ENCODE measurements around the gene CPSF3. TPM values are rescaled to one million over a fixed set of nuclear protein-coding genes. Genes with fewer than 3 reads are reported as not detected.

Gene CPSF3
- polyA plus RNA-seq, 2 donors: 11.9 to 17.6 TPM

DNA sequence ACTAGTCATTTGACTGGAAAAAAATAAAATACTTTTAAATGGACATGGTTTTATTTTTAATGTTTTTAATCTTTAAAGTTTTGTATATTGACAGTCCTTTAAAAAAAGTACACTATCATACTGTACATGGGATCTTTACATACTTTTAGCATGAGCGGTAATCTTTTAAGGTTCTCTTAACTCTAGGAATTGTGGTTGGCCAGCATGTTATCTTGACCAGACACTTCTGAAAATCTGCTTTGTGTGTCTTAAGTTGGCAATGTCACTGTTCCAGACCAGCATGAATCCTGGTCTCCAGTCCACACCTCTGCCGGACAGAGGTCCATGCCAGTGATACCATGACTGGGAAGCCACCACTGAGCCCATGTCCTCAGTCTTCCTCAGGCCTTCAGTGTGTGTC, 17.8 kb upstream of the CPSF3 start:
- Histone ChIP-seq H3K9me3 (ENCODE audit: control insufficient read depth in 2 of 2, insufficient read depth in 1 of 2, low read depth in 1 of 2, low read length in 1 of 2) (no peaks in the 10 kb centered on the region), H3K36me3 (ENCODE audit: control insufficient read depth in 2 of 2, insufficient read depth in 2 of 2, low read length in 1 of 2) (peaks cover 0 to 5% of the 10 kb centered on the region in 2 donors), H3K4me3 (ENCODE audit: low read depth in 1 of 2, low read length in 2 of 2) (no peak overlapping the region), H3K27me3 (ENCODE audit: control insufficient read depth in 1 of 2, insufficient read depth in 2 of 2, low read length in 2 of 2) (no peaks in the 10 kb centered on the region), H3K27ac (ENCODE audit: low read depth in 2 of 2, low read length in 1 of 2) (peak overlapping the region in 1 of 2 donors; percentile 9), H3K4me1 (ENCODE audit: control insufficient read depth in 2 of 2, insufficient read depth in 2 of 2, low read length in 1 of 2) (peaks cover 2 to 5% of the 10 kb centered on the region in 2 donors)
- 94 to 96% methylated on average over 2 of the region's 2 CpGs for WGBS, 2 donors

DNA sequence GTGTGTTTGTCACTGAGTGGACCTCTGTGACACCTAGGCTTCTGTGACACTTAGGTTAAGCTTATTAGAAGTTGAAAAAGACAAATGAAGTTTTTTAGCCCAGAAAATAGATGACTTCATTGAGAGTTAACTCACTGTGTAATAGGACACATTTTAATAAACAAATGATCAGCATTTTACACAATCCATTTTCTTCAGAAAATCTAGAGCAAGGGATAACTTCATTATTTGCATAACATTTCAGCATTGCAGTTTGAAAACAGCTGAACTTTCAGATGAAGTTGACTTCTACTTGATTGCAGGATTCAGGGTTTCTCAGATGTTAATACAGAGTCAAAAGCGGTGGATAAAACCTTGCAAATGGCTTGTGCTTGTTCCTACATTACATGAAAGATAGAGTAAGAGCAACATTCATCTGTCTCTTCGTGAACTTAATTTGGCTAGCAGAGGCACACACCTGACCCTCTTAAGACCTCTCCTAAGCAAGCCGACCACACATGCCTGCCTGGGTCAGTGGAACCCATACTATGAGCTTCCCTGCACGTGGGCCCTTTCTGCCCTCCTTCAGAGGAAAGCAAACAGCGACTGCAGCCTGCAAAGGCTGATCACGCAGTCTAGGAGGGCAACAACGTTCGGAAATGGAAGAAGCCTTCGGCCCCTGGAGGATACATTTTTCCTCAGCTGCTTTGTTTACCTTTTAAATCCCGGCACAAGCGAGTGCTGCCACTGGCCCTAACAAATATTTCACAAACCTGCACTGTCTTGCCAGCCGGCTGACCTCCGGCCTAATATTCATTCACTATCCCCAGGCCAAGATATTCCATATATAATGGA, 16.7 kb upstream of the CPSF3 start:
- 46 to 59% methylated on average over 13 of the region's 13 CpGs for WGBS, 2 donors
- Histone ChIP-seq H3K9me3 (ENCODE audit: control insufficient read depth in 2 of 2, insufficient read depth in 1 of 2, low read depth in 1 of 2, low read length in 1 of 2) (no peaks in the 10 kb centered on the region), H3K4me1 (ENCODE audit: control insufficient read depth in 2 of 2, insufficient read depth in 2 of 2, low read length in 1 of 2) (peaks cover 0 to 2% of the 10 kb centered on the region in 2 donors)

DNA sequence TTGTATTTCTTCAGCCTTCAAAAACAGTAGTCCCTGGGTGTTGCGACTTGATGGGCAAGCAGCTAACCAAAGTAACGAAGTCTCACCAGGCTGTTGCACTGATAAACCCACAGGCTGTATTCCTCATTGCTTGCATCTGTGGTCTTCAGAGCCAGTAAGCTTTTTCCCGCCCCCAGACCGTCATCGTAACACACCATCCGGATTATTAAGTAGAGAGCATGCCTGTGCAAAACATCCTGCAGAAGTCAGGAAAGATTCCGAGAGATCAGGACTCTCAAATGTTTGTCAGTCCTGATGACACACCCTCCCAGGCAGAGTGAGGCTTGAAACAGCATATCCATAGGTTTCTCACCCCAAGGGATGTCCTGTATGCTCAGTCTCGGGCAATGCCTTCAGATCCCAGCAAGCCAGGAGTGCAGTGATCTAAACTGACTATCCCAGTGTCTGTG, 16.1 kb upstream of the CPSF3 start:
- Histone ChIP-seq H3K4me1 (ENCODE audit: control insufficient read depth in 2 of 2, insufficient read depth in 2 of 2, low read length in 1 of 2) (peaks cover 0 to 2% of the 10 kb centered on the region in 2 donors), H3K27me3 (ENCODE audit: control insufficient read depth in 1 of 2, insufficient read depth in 2 of 2, low read length in 2 of 2) (no peaks in the 10 kb centered on the region), H3K4me3 (ENCODE audit: low read depth in 1 of 2, low read length in 2 of 2) (no peak overlapping the region), H3K9me3 (ENCODE audit: control insufficient read depth in 2 of 2, insufficient read depth in 1 of 2, low read depth in 1 of 2, low read length in 1 of 2) (no peaks in the 10 kb centered on the region), H3K36me3 (ENCODE audit: control insufficient read depth in 2 of 2, insufficient read depth in 2 of 2, low read length in 1 of 2) (peaks cover 0 to 2% of the 10 kb centered on the region in 2 donors), H3K27ac (ENCODE audit: low read depth in 2 of 2, low read length in 1 of 2) (peak overlapping the region in 1 of 2 donors; percentile 55)
- WGBS, 2 donors: 45 to 64% methylated on average over 8 of the region's 8 CpGs

More for the DNA sequence above, 16.7 kb upstream of the CPSF3 start:
- no peaks in the 10 kb centered on the region for H3K27me3 ChIP-seq (ENCODE audit: control insufficient read depth in 1 of 2, insufficient read depth in 2 of 2, low read length in 2 of 2)
- no peak overlapping the region for H3K4me3 ChIP-seq (ENCODE audit: low read depth in 1 of 2, low read length in 2 of 2)
- H3K36me3 ChIP-seq (ENCODE audit: control insufficient read depth in 2 of 2, insufficient read depth in 2 of 2, low read length in 1 of 2): peaks cover 0 to 5% of the 10 kb centered on the region in 2 donors
- H3K27ac ChIP-seq (ENCODE audit: low read depth in 2 of 2, low read length in 1 of 2): peak overlapping the region; percentile 30 to 37

DNA sequence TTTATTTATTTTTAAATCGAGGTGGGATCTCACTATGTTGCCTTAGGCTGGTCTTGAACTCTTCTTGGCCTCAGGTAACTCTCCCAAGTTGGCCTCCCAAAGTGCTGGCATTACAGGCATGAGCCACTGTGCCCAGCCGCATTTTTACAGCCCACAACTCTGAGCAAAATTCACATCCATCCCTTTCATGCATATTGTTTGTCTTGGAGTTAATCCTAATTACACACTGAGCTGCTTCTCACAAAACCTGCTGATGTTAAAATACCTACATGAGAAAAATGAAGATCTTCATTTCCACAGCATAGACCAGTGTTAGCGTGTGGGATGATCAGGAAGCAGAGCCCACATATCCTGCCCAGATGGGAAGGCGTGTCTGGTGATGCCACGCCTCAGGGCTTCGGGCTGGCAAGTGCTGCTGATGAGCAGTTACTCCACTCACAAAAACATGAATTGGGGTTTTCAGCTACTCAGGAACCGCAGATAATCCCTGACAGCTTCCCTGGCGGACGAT, 14.8 kb upstream of the CPSF3 start:
- no peaks in the 10 kb centered on the region for H3K27me3 ChIP-seq (ENCODE audit: control insufficient read depth in 1 of 2, insufficient read depth in 2 of 2, low read length in 2 of 2)
- peaks cover 0 to 2% of the 10 kb centered on the region in 2 donors for H3K36me3 ChIP-seq (ENCODE audit: control insufficient read depth in 2 of 2, insufficient read depth in 2 of 2, low read length in 1 of 2)
- peak overlapping the region in 1 of 2 donors; percentile 15 for H3K27ac ChIP-seq (ENCODE audit: low read depth in 2 of 2, low read length in 1 of 2)
- peaks cover 0 to 2% of the 10 kb centered on the region in 2 donors for H3K4me1 ChIP-seq (ENCODE audit: control insufficient read depth in 2 of 2, insufficient read depth in 2 of 2, low read length in 1 of 2)
- 49 to 57% methylated on average over 9 of the region's 9 CpGs for WGBS, 2 donors
- no peaks in the 10 kb centered on the region for H3K9me3 ChIP-seq (ENCODE audit: control insufficient read depth in 2 of 2, insufficient read depth in 1 of 2, low read depth in 1 of 2, low read length in 1 of 2)
- no peak overlapping the region for H3K4me3 ChIP-seq (ENCODE audit: low read depth in 1 of 2, low read length in 2 of 2)

DNA sequence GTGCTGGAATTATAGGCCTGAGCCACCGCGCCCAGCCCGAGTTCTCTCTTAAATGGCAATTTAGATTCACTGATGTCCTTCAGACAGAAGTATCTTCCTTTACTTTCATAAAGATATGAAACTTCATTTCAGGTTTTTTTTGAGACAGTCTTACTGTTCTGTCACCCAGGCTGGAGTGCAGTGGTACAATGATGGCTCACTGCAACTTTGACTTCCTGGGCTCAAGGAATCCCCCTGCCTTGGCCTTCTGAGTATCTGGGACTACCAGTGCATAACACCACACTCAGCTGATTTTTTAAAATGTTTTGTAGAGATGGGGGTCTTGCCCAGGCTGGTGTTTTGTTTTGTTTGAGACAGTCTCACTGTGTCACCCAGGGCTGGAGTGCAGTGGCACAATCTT, 13.3 kb upstream of the CPSF3 start:
- 99% methylated on average over 3 of the region's 3 CpGs for WGBS, 2 donors
- Histone ChIP-seq H3K27me3 (ENCODE audit: control insufficient read depth in 1 of 2, insufficient read depth in 2 of 2, low read length in 2 of 2) (no peaks in the 10 kb centered on the region), H3K4me1 (ENCODE audit: control insufficient read depth in 2 of 2, insufficient read depth in 2 of 2, low read length in 1 of 2) (peaks cover 0 to 2% of the 10 kb centered on the region in 2 donors), H3K36me3 (ENCODE audit: control insufficient read depth in 2 of 2, insufficient read depth in 2 of 2, low read length in 1 of 2) (peaks cover 0 to 2% of the 10 kb centered on the region in 2 donors), H3K9me3 (ENCODE audit: control insufficient read depth in 2 of 2, insufficient read depth in 1 of 2, low read depth in 1 of 2, low read length in 1 of 2) (no peaks in the 10 kb centered on the region), H3K27ac (ENCODE audit: low read depth in 2 of 2, low read length in 1 of 2) (no peak overlapping the region), H3K4me3 (ENCODE audit: low read depth in 1 of 2, low read length in 2 of 2) (no peak overlapping the region)

DNA sequence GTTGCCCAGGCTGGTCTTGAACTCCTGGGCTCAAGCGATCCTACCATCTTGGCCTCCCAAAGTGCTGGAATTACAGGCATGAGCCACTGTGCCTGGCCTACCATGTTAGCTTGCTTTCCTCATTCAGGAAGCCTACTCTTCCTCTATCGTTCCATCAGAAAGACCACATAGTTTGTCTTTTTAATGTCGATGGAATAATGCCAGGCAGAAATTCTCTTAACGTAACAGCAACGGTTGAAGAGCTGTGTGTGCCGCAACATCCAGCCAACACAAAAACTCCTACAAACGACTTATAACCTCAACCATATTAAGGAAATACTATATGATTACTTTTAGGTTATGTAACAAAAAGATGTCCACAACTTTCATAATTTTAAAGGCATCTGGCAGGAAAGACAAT, 10.7 kb upstream of the CPSF3 start:
- H3K36me3 ChIP-seq (ENCODE audit: control insufficient read depth in 2 of 2, insufficient read depth in 2 of 2, low read length in 1 of 2): peaks cover 0 to 5% of the 10 kb centered on the region in 2 donors
- WGBS, 2 donors: 74 to 83% methylated on average over 7 of the region's 7 CpGs

DNA sequence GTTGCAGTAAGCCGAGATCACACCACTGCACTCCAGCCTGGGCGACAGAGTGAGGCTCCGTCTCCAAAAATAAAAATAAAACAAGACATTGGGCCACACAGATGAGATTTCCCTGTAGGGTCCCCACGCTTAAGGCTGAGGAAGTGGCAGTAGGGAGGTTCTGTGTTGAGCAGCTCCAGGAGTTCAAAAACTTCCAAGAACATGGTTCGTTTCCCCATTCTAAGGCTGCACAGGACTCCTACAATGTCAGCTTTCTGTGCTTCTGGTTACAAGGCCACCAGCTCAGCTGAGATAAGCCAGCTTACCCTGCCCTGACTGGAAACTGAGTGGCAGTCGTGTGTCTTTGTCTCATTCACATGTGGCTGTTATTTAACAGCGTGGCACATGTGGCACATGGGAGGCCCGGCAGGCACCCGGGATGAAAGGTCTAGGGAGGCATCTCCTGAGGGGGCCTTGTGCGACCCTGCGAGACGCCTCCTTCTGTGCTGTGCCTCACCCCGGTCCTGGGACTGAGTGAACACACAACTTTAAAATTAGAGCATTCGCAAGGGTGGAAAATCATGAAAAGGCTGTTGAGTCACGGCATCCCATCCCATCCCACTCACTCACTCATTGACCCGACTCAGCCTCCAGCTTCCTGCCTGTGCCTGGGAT, 7.8 kb upstream of the CPSF3 start:
- no peak overlapping the region for H3K27ac ChIP-seq (ENCODE audit: low read depth in 2 of 2, low read length in 1 of 2)
- 89 to 91% methylated on average over 16 of the region's 16 CpGs for WGBS, 2 donors

More for the DNA sequence above, 10.7 kb upstream of the CPSF3 start:
- Histone ChIP-seq H3K27ac (ENCODE audit: low read depth in 2 of 2, low read length in 1 of 2) (no peak overlapping the region), H3K27me3 (ENCODE audit: control insufficient read depth in 1 of 2, insufficient read depth in 2 of 2, low read length in 2 of 2) (no peaks in the 10 kb centered on the region), H3K4me1 (ENCODE audit: control insufficient read depth in 2 of 2, insufficient read depth in 2 of 2, low read length in 1 of 2) (peaks cover 0 to 3% of the 10 kb centered on the region in 2 donors), H3K4me3 (ENCODE audit: low read depth in 1 of 2, low read length in 2 of 2) (no peak overlapping the region), H3K9me3 (ENCODE audit: control insufficient read depth in 2 of 2, insufficient read depth in 1 of 2, low read depth in 1 of 2, low read length in 1 of 2) (no peaks in the 10 kb centered on the region)

DNA sequence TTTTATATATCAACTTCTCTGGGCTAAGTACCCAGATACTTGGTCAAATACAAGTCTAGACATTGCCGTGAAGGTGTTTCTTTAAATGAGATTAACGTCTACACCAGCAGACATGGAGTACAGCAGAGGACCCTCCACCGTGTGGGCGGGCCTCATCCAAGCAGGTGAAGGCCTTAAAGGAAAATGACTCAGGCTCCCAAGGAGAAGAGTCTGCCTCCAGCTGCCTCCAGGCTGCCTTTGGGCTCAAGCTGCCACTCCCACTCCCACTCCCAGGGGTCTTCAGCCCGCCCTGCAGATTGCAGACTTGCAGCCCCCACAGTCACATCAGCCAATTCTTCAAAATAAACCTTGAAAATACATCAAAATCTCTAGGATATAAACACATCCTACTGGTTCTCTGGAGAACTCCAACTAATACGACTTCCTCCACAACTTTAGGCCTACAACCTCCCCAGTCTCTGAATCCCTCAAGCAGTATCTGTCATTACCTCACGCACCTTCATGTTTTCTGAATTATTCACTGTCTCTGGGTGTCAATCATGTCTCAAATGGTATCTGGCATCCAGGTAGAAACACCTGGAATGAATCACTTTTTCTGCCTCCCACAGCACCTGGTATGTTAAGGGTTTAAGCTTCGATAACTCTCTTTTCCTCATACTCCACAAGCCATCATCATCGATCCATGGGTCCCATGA, 7.0 kb upstream of the CPSF3 start:
- Histone ChIP-seq H3K27me3 (ENCODE audit: control insufficient read depth in 1 of 2, insufficient read depth in 2 of 2, low read length in 2 of 2) (no peaks in the 10 kb centered on the region), H3K9me3 (ENCODE audit: control insufficient read depth in 2 of 2, insufficient read depth in 1 of 2, low read depth in 1 of 2, low read length in 1 of 2) (no peaks in the 10 kb centered on the region), H3K27ac (ENCODE audit: low read depth in 2 of 2, low read length in 1 of 2) (no peak overlapping the region), H3K4me1 (ENCODE audit: control insufficient read depth in 2 of 2, insufficient read depth in 2 of 2, low read length in 1 of 2) (peaks cover 0 to 6% of the 10 kb centered on the region in 2 donors), H3K36me3 (ENCODE audit: control insufficient read depth in 2 of 2, insufficient read depth in 2 of 2, low read length in 1 of 2) (peaks cover 0 to 5% of the 10 kb centered on the region in 2 donors), H3K4me3 (ENCODE audit: low read depth in 1 of 2, low read length in 2 of 2) (no peak overlapping the region)
- 84 to 86% methylated on average over 9 of the region's 9 CpGs for WGBS, 2 donors

More for the DNA sequence above, 7.8 kb upstream of the CPSF3 start:
- peaks cover 0 to 6% of the 10 kb centered on the region in 2 donors for H3K4me1 ChIP-seq (ENCODE audit: control insufficient read depth in 2 of 2, insufficient read depth in 2 of 2, low read length in 1 of 2)
- no peaks in the 10 kb centered on the region for H3K9me3 ChIP-seq (ENCODE audit: control insufficient read depth in 2 of 2, insufficient read depth in 1 of 2, low read depth in 1 of 2, low read length in 1 of 2)
- no peak overlapping the region for H3K4me3 ChIP-seq (ENCODE audit: low read depth in 1 of 2, low read length in 2 of 2)
- peaks cover 0 to 5% of the 10 kb centered on the region in 2 donors for H3K36me3 ChIP-seq (ENCODE audit: control insufficient read depth in 2 of 2, insufficient read depth in 2 of 2, low read length in 1 of 2)
- no peaks in the 10 kb centered on the region for H3K27me3 ChIP-seq (ENCODE audit: control insufficient read depth in 1 of 2, insufficient read depth in 2 of 2, low read length in 2 of 2)

DNA sequence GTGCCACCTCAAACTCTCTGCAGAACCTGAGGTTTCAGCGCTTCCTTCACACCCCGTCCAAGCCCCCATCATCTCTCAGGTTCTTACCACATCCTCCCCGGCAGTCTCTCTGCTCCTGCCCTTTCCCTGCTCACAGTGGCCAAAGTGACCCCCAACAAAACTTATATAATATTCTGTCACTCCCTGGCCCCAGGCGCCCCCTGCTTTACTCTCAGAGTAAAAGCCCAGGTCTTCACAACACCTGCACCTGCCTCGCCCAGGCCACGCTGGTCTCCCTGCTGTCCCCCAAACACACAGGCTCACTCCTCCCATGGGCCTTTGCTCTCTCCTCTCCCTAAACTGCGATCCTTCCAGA, 6.5 kb upstream of the CPSF3 start:
- Histone ChIP-seq H3K9me3 (ENCODE audit: control insufficient read depth in 2 of 2, insufficient read depth in 1 of 2, low read depth in 1 of 2, low read length in 1 of 2) (no peaks in the 10 kb centered on the region), H3K27ac (ENCODE audit: low read depth in 2 of 2, low read length in 1 of 2) (no peak overlapping the region), H3K4me3 (ENCODE audit: low read depth in 1 of 2, low read length in 2 of 2) (no peak overlapping the region), H3K4me1 (ENCODE audit: control insufficient read depth in 2 of 2, insufficient read depth in 2 of 2, low read length in 1 of 2) (peaks cover 0 to 6% of the 10 kb centered on the region in 2 donors), H3K36me3 (ENCODE audit: control insufficient read depth in 2 of 2, insufficient read depth in 2 of 2, low read length in 1 of 2) (peaks cover 0 to 5% of the 10 kb centered on the region in 2 donors), H3K27me3 (ENCODE audit: control insufficient read depth in 1 of 2, insufficient read depth in 2 of 2, low read length in 2 of 2) (no peaks in the 10 kb centered on the region)
- WGBS, 2 donors: 94 to 95% methylated on average over 7 of the region's 7 CpGs

Measured in esophagus (tissue), 2 donors.